ENCODE results near the gene CDH13.

DNA sequence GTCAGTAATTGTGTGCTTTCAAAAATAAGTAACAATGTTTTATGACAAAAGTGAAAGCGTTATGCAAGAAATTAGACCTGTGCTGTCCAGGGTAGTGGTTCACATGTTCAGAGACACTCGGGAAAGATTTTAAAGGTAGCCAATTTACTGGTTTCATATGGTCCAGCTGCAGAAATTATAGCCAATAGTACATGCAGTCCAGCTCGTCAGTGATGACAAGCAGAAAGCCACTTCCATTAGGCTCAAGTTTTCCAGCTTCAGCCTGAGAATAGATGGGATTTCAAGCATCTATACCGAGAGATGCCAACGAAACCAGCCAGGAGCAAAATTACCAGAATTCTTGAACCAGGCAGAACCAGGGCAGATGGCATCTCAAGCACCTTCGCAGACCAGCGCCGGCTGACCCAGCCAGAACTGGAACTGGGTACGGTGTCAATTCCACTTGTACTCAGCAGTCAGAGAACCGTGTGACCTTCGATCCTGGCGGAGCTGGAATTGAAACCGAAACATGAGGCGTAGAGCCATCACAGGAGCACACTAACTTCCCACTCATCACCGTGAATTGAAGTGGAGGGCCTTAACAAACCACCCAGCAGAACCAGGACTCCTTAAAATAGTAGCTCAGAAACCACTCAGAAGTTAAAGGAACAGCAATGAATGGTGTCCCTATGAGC is 973.2 kb downstream of the CDH13 start:
- TF ChIP-seq, protein P1, sequence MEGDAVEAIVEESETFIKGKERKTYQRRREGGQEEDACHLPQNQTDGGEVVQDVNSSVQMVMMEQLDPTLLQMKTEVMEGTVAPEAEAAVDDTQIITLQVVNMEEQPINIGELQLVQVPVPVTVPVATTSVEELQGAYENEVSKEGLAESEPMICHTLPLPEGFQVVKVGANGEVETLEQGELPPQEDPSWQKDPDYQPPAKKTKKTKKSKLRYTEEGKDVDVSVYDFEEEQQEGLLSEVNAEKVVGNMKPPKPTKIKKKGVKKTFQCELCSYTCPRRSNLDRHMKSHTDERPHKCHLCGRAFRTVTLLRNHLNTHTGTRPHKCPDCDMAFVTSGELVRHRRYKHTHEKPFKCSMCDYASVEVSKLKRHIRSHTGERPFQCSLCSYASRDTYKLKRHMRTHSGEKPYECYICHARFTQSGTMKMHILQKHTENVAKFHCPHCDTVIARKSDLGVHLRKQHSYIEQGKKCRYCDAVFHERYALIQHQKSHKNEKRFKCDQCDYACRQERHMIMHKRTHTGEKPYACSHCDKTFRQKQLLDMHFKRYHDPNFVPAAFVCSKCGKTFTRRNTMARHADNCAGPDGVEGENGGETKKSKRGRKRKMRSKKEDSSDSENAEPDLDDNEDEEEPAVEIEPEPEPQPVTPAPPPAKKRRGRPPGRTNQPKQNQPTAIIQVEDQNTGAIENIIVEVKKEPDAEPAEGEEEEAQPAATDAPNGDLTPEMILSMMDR (IDR thresholded peaks at IDR 0.05; ENCODE audit: extremely low read depth in 1 of 2, insufficient read depth in 1 of 2, low read depth in 1 of 2, low read length in 2 of 2) = no peak
- no peak for TF ChIP-seq POLR2AphosphoS5 (IDR thresholded peaks at IDR 0.05; ENCODE audit: insufficient read depth, low read depth, low read length)
- TF ChIP-seq POLR2A (IDR thresholded peaks at IDR 0.05; ENCODE audit: low read depth, low read length) = no peak
- TF ChIP-seq EZH2 (IDR thresholded peaks at IDR 0.05; ENCODE audit: borderline replicate concordance, low read depth, low read length, severe bottlenecking) = no peak
- TF ChIP-seq MYC (IDR thresholded peaks at IDR 0.05; ENCODE audit: low read depth, low read length) = no peak
- TF ChIP-seq MAX (IDR thresholded peaks at IDR 0.05; ENCODE audit: insufficient read depth, insufficient read length) = no peak
- TF ChIP-seq JUN (IDR thresholded peaks at IDR 0.05; ENCODE audit: borderline replicate concordance, insufficient read depth, insufficient read length, low read depth) = no peak
- TF ChIP-seq GATA2 (IDR thresholded peaks at IDR 0.05; ENCODE audit: insufficient read depth, insufficient read length, low read depth, low read length) = no peak

Data from endothelial cell of umbilical vein (primary cell).